Transverse colon (tissue), 4 donors: Measurements from ENCODE around the gene INPP5B. TPM values are rescaled to one million over a fixed set of nuclear protein-coding genes. Genes with fewer than 3 reads are reported as not detected.

Experiments used
- DNase-seq: peaks from one replicate; pipeline ENCODE4 v3.0.0-alpha.2; 2019
- H3K27ac ChIP-seq, 4 donors: fragments of 200-600 bp; sonication (generic); 2 replicates each; pipeline ENCODE4 v1.5.1; 2016 to 2018; ENCODE audit warnings: inconsistent platforms in 4 of 4
- H3K27me3 ChIP-seq: fragments of 200-600 bp; sonication (generic); 2 replicates; pipeline ENCODE4 v1.5.1; 2017; ENCODE audit warnings: inconsistent platforms
- H3K36me3 ChIP-seq, 4 donors: fragments of 200-600 bp; sonication (generic); 2 replicates each; pipeline ENCODE4 v1.5.1; 2017 to 2019; ENCODE audit warnings: inconsistent platforms in 4 of 4
- H3K4me1 ChIP-seq, 4 donors: fragments of 200-600 bp; sonication (generic); 2 replicates each; pipeline ENCODE4 v1.5.1; 2017 to 2020; ENCODE audit warnings: inconsistent platforms in 4 of 4
- H3K4me3 ChIP-seq, 4 donors: fragments of 200-600 bp; sonication (generic); 1 replicate in 1 of 4; 2 replicates in 3 of 4; pipeline versions ENCODE4 v1.5.1 to v1.6.1; 2017 to 2019; ENCODE audit warnings: inconsistent platforms in 4 of 4
- H3K9me3 ChIP-seq, 2 donors: fragments of 200-600 bp; sonication (generic); 2 replicates each; pipeline ENCODE4 v1.5.1; 2017 to 2019; ENCODE audit warnings: inconsistent platforms in 2 of 2
- CTCF ChIP-seq, 5 experiments: fragments of 200-600 bp in 3 of 5; fragments of 450-650 bp in 2 of 5; sonication (generic) in 3 of 5; IDR thresholded peaks; 1 replicate in 2 of 5; 2 replicates in 3 of 5; pipeline ENCODE4 v1.5.1; 2016 to 2017; ENCODE audit warnings: antibody characterized with exemption in 5 of 5, inconsistent platforms in 3 of 5, mild to moderate bottlenecking in 2 of 5, moderate library complexity in 1 of 5
- EP300 ChIP-seq: sonication (generic); formaldehyde crosslinking; IDR thresholded peaks from one replicate; pipeline ENCODE4 v1.6.1; 2017; ENCODE audit warnings: antibody characterized with exemption, low read depth
- POLR2A ChIP-seq: fragments of 450-650 bp; IDR thresholded peaks from one replicate; pipeline ENCODE4 v1.6.1; 2016; ENCODE audit warnings: antibody characterized with exemption, mild to moderate bottlenecking, moderate library complexity
- POLR2AphosphoS5 ChIP-seq, 3 donors: sonication (generic); formaldehyde crosslinking; IDR thresholded peaks; one replicate each; pipeline ENCODE4 v1.6.1; 2016; ENCODE audit warnings: antibody characterized with exemption in 3 of 3
- WGBS, 2 donors: methylation state at CpG; one replicate each; pipeline ENCODE4 v1.1.5; 2018; ENCODE audit warnings: low coverage in 1 of 2; 5-methylcytosine and 5-hydroxymethylcytosine counted together
- in situ Hi-C, 4 donors: fragments of 200-750 bp; cut with MboI; loops; one replicate each; pipeline versions ENCODE4 v1.15.0 to v1.15.1; 2017; ENCODE audit warnings: low sequenced_read_pairs in 3 of 4, low pct_ligation_motif_present in 1 of 4, low pct_unique_long_range_greater_than_20kb in 1 of 4
- intact Hi-C: fragments of 100-400 bp; cut with DNase I; formaldehyde crosslinking; loops from one replicate; pipeline ENCODE4 v1.15.1; 2023; ENCODE audit warnings: low total_unique reads
- total RNA-seq, 4 donors: library from RNA; depleted of rRNA; stranded (reverse); fragments of >200 nt; gene quantifications; one replicate each; pipeline ENCODE4 v1.1.0, GENCODE V29; 2016

Gene INPP5B
- total RNA-seq, 4 donors from 2014 or later, result 32.6 to 43.6 (median 39.1) TPM

GRCh38 chr1:37875833-37876232 lies 71.0 kb downstream of the INPP5B start:
- intact Hi-C loops, result no loop called here
- Histone ChIP-seq H3K36me3 (peaks cover 0 to 72% (median 35%) of the 10 kb centered on the region in 4 donors), H3K27ac (no peak overlapping the region), H3K4me3 (no peak overlapping the region), H3K9me3 (no peaks in the 10 kb centered on the region), H3K4me1 (no peaks in the 10 kb centered on the region), H3K27me3 (no peaks in the 10 kb centered on the region)
- no peak for DNase-seq
- 100% methylated on average over 1 of the region's 1 CpG; no CpG with 5 or more reads in 1 of the 2 donors for WGBS, 2 donors
- in situ Hi-C loops, result no loop called here
- no peak for TF ChIP-seq CTCF (IDR thresholded peaks at IDR 0.05)

GRCh38 chr1:37872692-37873091 lies 74.2 kb downstream of the INPP5B start:
- peaks cover 0 to 72% (median 34%) of the 10 kb centered on the region in 4 donors for H3K36me3 ChIP-seq
- H3K27me3 ChIP-seq, result no peaks in the 10 kb centered on the region
- no peak for TF ChIP-seq EP300
- no peak for TF ChIP-seq POLR2A
- no peak for TF ChIP-seq CTCF (IDR thresholded peaks at IDR 0.05)
- TF ChIP-seq POLR2AphosphoS5 (IDR thresholded peaks at IDR 0.05), result no peak
- 100% methylated on average over 1 of the region's 1 CpG for WGBS, 2 donors
- no peak for DNase-seq
- no peak overlapping the region for H3K4me3 ChIP-seq
- H3K9me3 ChIP-seq, result no peaks in the 10 kb centered on the region
- no peak overlapping the region for H3K27ac ChIP-seq
- intact Hi-C loops, result no loop called here
- in situ Hi-C loops, result no loop called here
- no peaks in the 10 kb centered on the region for H3K4me1 ChIP-seq

GRCh38 chr1:37868466-37868865 lies 78.4 kb downstream of the INPP5B start:
- peaks cover 0 to 68% (median 32%) of the 10 kb centered on the region in 4 donors for H3K36me3 ChIP-seq
- H3K4me1 ChIP-seq, result no peaks in the 10 kb centered on the region

GRCh38 chr1:37867784-37868183 lies 79.1 kb downstream of the INPP5B start:
- H3K36me3 ChIP-seq, result peaks cover 0 to 63% (median 29%) of the 10 kb centered on the region in 4 donors
- no peaks in the 10 kb centered on the region for H3K27me3 ChIP-seq
- H3K4me1 ChIP-seq, result no peaks in the 10 kb centered on the region
- no peak overlapping the region for H3K4me3 ChIP-seq
- no peak for DNase-seq
- 89% methylated on average over 6 of the region's 6 CpGs; no CpG with 5 or more reads in 1 of the 2 donors for WGBS, 2 donors
- H3K27ac ChIP-seq, result no peak overlapping the region
- TF ChIP-seq EP300, result no peak
- no peak for TF ChIP-seq POLR2AphosphoS5 (IDR thresholded peaks at IDR 0.05)
- TF ChIP-seq CTCF (IDR thresholded peaks at IDR 0.05), result no peak
- no peak for TF ChIP-seq POLR2A
- in situ Hi-C loops, result no loop called here
- intact Hi-C loops, result no loop called here
- no peaks in the 10 kb centered on the region for H3K9me3 ChIP-seq

More at GRCh38 chr1:37868466-37868865, 78.4 kb downstream of the INPP5B start:
- intact Hi-C loops (no loop called here), in situ Hi-C loops (no loop called here)
- no peak for TF ChIP-seq CTCF (IDR thresholded peaks at IDR 0.05)
- no peak for TF ChIP-seq POLR2A
- no peak for TF ChIP-seq EP300
- no peak for TF ChIP-seq POLR2AphosphoS5 (IDR thresholded peaks at IDR 0.05)
- no peak for DNase-seq
- Histone ChIP-seq H3K9me3 (no peaks in the 10 kb centered on the region), H3K27me3 (no peaks in the 10 kb centered on the region), H3K27ac (no peak overlapping the region), H3K4me3 (no peak overlapping the region)
- 90 to 97% methylated on average over 2 of the region's 2 CpGs for WGBS, 2 donors
